GM19023 (cell line): ENCODE measurements around the gene INSC.
A peak's percentile ranks its signal among the peaks of the same experiment; 100 is the strongest.
"Not testable (repeated sequence)": the region's sequence is repeated elsewhere in the genome, so short reads cannot be mapped to it uniquely, and the experiment has no call there.

ENCODE experiments used
- ATAC-seq: cut with Tn5 transposase; IDR thresholded peaks from one replicate; pipeline ENCODE4 v1.9.1; 2021; ENCODE audit warnings: mild to moderate bottlenecking, moderate library complexity; ENCODE audit not compliant: unreplicated experiment

INSC gene, protein sequence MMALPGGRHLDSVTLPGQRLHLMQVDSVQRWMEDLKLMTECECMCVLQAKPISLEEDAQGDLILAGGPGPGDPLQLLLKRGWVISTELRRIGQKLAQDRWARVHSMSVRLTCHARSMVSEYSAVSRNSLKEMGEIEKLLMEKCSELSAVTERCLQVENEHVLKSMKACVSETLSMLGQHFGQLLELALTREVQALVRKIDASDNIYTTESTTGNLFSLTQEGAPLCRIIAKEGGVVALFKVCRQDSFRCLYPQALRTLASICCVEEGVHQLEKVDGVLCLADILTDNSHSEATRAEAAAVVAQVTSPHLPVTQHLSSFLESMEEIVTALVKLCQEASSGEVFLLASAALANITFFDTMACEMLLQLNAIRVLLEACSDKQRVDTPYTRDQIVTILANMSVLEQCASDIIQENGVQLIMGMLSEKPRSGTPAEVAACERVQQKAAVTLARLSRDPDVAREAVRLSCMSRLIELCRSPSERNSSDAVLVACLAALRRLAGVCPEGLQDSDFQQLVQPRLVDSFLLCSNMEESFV

DNA sequence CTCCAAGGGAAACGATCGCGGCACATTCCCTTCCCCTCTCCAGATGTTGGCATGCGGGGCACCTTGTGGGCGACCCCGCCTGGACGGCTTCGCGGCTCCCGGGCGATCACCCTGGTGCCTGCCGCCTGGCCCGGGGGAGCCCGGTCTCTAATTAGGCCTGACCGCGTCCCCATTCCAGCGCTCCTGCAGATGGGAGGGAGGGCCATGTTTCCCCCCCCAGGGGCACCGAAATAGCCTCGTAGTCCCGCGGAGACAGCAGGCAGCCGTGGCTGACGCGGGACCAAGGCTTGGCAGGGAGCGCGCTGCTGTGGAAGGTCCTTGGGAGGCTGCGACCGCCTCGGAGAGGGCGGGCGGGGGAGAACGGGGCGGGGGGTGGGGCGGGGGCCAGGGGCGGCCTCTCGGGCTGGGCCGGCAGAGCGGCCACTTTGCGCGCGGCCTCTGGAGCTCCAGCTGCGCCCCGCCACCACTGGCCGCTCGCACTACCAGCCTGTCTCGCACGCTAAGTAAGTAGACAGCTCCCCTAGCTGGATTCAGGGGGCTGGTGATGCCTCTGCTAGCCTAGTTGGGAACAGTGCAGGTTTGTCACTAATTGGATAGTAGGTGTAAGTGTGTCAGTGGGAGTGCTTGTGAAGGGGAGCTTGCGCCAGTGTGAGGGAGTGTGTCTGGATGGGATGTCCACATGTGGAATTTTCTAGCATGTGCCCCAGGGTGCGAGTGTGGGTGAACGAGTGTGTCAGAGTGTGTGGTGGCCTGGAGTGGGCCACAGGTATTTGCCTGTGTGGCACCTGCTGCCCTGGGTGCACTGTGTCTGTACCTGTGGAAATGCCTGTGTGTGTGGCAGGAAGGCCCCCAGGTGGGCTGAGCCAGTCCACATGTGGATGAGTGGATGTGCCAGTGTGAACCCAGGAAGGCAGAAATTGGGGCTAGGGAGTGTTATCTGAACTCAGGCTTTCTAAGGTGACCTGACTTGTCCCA is at the start of gene INSC:
INSC (plus strand) TSS at position 423 of the 975 bp plus-strand sequence. CDS start 34,252 bp downstream, outside the sequence.
- no peak for ATAC-seq

DNA sequence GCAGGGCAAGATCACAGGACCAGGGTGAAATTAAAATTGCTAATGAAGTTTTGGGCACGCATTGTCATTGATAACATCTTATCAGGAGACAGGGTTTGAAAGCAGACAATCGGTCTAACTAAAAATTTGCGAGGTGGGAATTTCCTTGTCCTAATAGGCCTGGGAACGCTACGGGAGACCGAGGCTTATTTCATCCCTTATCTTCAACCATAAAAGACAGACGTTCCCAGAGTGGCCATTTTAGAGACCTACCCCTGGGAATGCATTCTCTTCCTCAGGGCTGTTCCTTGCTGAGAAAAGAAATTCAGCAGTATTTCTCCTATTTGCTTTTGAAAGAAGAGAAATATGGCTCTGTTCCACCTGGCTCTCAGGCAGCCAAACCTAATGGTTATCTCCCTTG is 45.0 kb upstream of the INSC start:
- ATAC-seq = not testable (repeated sequence)

DNA sequence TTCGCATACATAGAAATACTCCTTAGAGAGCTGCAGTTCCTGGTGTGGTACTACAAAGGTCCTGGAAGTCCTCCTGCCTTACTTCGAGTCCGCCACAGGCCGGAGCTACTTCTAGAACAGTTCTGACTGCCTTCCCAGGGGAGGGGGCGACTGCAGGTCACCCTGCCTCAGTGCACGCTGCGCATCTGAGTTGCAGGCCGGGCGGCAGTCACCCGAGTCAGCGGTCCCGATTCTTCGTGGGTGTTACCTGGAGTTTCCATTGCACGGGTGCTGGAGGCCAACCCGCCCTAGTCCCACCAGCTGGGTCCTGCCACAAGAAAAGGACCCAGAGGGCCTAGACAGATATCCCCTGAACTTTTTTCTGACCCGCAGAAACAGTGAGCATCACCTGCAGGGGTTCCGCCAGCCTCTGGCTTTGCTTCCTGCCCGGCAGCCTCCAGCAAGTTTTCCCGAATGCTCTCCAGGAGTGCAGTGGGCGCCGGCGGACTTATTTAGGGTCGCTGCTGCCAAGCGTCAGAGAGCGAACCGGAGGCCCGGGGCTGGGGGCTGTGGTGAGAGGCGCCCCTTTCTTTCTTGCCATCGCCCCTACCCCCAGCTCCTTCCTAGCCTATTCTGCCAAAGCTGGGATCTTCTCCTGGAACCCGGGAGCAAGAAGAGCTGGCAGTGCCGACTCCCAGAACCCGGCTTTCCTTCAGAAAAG is 43.0 kb upstream of the INSC start:
- ATAC-seq = no peak

DNA sequence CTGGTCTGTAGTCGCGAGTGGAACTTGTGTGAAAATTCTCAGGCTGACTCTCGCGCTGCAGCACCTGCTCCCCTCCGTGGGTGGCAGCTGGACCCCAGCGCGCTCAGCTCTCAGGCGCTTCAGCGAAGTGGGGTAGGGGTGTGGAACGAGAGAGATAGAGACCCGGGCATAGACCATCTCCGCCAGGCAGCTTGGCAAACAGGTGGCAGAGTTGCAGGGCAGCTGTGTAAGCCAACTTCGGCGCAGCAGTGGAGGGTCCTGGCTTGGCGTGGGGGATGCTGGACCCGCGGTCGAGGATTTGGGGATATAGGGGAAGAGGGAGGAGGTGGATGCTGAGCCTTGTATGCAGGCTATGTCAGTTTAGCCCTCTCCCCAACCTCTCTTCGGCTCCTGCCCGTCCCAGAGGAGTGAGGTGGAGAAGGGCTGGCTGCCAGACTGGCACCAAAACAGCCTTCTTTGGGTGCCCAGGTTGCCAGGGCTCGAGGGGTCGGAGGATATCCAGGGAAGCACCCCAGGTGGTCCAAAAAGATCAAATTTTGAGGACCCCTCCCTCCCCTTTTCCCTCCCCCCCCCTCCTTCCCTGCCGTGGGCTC is 42.1 kb upstream of the INSC start:
- ATAC-seq = no peak

DNA sequence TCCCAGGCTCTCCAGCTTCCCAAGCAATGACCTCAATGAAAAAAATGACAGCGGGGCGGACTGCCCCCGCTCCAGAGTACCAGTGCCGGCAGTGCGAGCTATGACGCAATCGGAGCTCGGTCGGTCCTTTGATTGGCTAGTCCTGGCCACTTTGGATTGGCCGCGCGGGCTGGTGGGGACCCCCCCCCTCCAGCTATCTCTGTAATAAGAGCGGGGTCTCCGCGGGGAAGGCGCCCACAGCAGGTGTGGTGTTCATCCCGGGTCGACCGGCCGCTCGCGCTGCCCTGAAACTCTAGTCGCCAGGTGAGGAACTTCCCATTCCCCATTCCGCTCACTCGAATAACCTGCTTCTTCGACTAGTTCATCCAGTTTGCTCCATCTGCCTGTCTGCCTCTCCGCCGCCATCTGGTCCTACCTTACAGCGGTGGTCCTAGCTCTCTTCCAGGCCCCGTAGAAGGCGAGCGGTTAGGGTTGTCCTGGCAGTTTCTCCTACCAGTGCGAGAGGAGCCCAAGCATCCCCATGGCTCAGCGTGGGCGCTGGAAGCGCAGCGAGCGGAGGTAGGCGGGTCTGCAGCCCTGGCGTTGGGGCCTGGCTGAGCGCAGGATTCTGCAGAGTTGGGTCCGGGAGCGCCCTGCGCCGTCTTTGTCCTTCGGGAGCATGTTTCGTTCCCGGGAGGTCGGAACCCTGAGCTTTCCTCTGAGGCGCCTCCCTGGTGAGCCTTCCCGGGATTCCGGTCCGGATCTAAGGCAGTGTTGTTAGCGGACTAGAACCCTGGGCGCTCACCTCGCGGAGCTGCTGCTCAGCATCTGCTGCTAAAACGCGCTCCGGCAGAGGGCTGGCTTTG is 41.1 kb upstream of the INSC start, which contains the start of gene CALCB:
CALCB (plus strand) TSS at position 233 of the 845 bp plus-strand sequence. CDS start 1,126 bp downstream, outside the sequence.
- no peak for ATAC-seq

DNA sequence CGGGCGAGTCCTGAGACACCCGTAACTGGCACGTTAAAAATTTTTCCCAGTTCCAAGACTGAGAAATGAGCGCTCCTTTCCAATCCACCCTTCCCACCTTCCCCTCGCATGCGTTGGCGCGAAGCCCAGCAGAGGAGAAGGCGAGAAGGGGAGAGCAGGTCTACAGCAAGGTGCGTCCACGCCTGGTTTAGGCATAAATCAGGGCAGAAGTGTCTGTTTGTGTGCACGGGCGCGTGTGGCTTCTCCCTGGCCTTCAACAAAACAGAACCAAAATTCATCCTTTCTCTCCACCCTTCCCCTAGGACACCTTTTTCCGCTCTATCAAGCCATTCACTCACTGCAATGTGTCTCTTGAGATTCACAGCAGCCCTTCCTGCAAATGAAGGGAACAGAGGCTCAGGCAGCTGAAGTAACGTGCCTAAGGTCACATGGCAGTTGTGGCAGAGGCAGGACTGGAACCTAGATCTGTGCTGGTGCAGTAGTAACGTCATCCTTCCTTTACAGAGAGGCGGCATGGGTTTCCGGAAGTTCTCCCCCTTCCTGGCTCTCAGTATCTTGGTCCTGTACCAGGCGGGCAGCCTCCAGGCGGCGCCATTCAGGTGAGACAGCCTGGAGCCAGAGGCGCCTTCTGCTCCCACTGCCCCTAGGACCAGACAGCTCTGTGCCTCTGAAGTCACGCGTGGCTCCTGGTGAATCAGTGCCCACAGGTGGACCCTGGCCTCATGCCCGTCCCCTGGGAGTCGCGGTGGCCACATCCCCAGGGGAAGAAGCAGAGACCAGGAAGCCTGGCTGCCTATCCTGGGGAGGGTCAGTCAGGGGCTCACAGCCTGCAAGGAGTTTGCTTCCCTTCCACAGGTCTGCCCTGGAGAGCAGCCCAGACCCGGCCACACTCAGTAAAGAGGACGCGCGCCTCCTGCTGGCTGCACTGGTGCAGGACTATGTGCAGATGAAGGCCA is 40.2 kb upstream of the INSC start:
- ATAC-seq = peak; percentile 95

DNA sequence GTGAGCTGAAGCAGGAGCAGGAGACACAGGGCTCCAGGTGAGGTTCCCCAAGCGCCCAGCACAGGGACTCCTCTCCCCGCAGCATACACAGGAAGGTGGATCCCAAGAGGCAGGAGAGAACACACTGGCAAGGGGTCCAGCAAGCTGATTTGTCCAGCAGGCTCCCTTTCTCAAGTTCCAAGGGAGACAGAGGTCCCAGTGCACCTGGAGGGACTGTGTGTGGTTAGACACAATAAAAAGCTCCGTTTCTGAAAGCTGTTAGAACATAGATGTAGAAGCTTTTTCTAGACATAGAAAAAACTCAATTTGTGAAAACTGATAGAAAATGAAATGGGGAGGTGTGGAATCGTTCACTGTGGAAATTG is 39.6 kb upstream of the INSC start:
- no peak for ATAC-seq

DNA sequence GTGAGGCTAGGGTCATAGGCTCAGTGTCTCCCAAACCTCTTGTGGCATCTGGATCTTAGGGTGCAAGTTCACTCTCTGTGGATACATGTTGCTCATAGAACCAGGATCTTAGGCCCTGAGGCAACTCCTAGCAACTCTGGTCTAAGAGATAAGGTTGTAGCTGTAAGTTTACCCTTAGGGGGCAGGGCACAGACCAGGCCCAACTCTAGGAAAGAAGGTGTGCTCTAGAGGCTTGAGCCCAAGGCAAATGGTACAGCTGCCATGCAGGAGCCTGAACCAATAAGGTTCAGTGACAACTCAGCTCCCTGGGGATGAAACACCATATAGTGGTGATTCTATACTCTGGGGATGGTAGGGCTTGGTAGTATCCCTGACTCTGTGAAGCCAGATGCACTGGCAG is 23.5 kb upstream of the INSC start:
- no peak for ATAC-seq

DNA sequence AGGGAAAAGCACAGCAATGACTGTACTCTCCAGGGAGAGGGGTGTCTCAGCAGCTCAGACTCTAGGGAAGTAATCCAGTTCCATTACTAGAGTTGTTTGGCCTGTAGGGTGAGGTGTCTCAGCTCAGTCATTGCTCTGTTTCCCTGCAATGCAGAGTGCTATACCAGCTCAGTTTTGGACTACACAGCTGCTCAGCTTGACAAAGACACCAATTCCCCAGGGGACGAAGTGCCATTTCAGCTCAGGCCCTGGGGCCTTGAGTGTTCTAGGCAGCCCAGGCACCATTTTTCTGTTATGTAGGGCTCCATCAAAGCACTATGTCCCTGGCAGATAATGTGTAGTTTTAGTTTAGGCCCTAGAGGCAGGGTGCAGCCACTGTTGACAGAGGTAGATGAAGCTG is 23.1 kb upstream of the INSC start:
- ATAC-seq = no peak

DNA sequence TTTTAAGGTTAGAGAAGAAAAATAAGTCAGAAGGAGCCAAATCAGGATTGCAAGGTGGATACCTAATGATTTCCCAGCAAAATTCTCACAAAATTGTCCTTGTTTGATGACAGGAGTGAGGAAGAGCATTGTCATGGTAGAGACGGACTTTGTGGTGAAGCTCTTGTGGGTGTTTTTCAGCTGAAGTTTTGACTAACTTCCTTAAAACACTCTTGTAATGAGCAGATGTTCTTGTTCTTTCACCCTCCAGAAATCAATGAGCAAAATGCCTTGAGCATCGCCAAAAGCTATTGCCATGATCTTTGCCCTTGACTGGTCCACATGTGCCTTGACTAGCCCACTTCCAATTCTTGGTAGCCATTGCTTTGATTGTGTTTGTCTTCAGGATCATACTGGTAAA is 21.3 kb upstream of the INSC start:
- peak; percentile 78 for ATAC-seq

DNA sequence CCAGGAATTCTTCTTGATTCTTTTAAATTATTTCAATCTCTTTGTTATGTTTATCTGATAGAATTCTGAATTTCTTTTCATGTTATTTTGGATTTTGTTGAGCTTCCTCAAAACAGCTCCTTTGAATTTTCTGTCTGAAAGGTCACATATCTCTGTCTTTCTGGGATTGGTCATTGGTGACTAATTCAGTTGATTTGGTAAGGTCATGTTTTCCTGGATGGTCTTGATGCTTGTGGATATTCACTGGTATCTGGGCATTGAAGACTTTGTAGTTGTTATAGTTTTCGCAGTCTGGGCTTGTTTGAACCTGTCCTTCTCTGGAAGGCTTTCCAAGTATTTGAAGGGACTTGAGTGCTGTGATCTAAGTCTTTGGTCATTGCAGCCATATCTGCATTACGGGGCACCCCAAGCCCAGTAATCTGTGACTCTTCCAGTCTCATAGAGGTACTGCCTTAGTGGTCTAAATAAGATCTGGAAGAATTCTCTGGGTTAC is 18.9 kb upstream of the INSC start:
- no peak for ATAC-seq

DNA sequence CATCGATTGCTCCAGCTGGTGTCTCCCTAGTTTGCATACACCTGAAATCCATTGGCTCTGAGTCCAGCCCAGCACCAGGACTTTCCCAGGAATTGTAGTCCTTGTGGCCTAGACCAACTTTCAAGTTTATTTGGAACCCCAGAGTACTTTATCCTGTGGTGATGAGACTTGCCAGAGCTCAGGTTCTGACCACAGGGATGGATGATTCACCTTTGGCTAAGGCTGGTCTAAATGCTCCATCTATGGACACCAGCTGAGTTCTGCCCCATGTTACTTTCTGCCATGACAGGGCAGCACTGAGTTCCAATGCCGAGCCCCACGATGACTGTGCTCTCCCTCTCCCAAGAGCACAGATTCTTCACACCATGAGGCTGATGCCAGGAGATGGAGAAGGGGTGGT is 17.3 kb upstream of the INSC start:
- ATAC-seq = no peak

DNA sequence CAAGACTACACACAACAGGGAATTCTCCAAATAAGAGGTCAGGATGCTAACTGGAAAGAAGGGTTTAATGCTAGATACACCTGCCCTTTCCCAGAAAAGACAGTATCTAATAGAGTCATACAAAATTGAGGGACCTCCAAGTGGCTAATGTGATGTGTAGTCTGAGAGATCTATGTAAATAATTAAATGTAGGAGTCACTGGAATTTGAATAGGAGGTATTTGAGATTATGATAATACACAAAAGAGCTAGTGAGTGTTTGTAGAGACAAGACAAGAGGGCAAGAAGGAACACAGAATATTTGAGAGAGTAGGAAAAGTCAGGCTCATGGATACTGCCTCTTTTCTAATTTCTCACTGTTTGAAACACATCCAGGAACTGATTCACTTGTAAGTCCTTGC is 15.5 kb upstream of the INSC start:
- no peak for ATAC-seq

DNA sequence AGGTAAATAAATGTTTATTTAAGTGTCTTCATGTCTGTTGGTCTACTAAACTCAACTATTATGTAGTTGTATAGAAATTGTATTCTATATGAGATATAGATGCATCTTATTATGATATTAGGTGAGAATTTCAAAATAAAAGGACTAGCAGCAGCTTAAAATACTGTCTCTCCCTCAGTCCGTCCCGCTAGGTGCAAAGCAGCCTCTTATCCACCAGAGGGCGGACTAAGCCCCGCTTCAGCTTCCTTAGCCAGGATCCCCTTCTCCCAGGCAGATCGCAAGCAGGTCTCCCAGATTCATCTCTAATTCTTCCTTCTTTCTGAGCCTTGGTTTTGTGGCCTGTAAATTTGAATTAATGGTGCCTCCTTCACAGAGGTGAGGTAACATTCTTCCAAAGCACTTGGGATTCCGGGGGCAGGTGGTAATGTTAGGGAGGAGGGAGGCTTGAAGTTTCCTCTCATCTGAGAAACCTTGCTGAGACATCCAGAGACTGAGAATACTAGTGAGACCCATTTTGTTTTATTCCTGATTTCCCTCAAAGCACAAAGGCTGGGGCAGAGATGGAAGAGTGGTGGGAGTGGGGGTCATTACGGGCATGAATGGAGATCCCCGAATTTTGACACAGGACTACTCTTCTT is 13.5 kb upstream of the INSC start:
- peak; percentile 77 for ATAC-seq

DNA sequence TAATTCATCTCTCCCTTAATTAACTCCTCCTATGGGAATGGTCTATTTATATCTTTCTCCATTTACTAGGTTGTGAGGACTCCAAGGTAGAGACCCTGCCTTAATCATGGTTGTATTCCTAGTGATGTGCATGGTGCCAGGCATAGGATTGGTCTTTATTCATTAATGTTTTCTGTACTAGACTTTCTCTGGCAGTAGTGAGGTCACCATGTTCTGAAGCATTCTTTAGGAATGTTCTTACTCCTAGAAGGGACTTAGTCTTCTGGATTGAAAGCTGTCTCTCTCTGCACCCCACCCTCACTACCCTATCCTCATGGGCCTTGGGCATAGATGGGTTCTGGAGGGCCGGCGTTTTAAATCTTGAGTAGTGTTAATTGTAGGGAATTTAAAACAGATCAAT is 10.6 kb upstream of the INSC start:
- ATAC-seq = no peak

DNA sequence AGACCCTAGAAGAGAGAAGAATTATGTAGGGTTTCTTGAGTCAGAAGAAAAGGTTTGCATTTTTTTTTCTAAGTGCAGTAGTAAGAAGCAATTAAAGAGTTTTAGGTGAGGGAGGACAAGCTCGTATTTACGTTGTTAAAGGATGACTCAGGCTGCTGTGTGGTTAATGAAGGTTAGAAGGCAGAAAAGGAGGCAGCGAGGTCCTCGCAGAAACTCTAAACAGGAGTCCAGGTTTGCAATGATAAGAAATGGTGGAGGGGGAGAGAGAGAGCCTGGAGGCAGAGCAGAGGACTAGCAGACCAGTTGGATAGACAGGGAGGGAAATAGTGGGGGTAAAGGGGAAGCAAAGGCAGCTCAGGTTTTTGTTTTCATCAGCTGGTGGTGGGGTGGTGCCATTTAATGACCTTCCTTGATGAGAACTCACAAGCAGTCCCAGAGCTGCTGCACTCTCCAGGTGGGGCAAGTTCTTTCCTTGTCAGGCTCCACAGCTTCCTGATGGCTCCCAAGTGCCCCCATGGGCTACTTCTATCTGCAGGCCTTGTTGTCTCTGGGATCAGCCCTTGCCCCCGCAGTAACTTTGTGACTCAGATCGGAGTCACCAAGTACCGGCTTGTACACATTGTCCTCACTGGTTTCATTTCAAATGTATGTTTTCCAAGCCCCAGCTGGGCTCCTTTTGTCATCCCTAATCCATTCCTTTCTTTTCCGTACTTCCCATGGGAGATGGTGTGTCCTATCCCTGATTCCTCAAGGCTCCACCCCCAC is 8.3 kb upstream of the INSC start:
- no peak for ATAC-seq
